B cell (primary cell): ENCODE results near the gene SCUBE1. TPM values are rescaled to one million over a fixed set of nuclear protein-coding genes. Genes with fewer than 3 reads are reported as not detected.

Experiments used
- ATAC-seq: fragments of 200-7000 bp; cut with Tn5 transposase; one replicate; pipeline ENCODE4 v1.10.0; 2021; ENCODE audit warnings: low read depth, mild to moderate bottlenecking, moderate number of reproducible peaks, moderate library complexity
- CTCF ChIA-PET: fragments of 350-600 bp; sonication (Branson Sonifier 250); formaldehyde crosslinking; loops from one replicate; lab custom pipeline; 2021; ENCODE audit warnings: antibody characterized with exemption, inconsistent platforms; lab: Charles Lee
- POLR2A ChIA-PET: fragments of 350-600 bp; sonication (Branson Sonifier 250); formaldehyde crosslinking; loops from one replicate; lab custom pipeline; 2021; ENCODE audit warnings: antibody characterized with exemption; lab: Charles Lee
- DNase-seq: peaks from one replicate; pipeline ENCODE4 v3.0.0; 2013
- H2AFZ ChIP-seq: 2 replicates; pipeline ENCODE4 v1.6.1; 2012; ENCODE audit warnings: mild to moderate bottlenecking, low read depth, low read length; ENCODE audit not compliant: insufficient read depth, poor library complexity, severe bottlenecking
- H3K27ac ChIP-seq, 2 donors: 1 replicate in 1 of 2; 2 replicates in 1 of 2; pipeline ENCODE4 v1.5.1; 2012 to 2013; ENCODE audit warnings: low read length in 2 of 2, mild to moderate bottlenecking in 2 of 2, moderate library complexity in 1 of 2
- H3K27me3 ChIP-seq, 4 experiments: fragments of 200-600 bp in 1 of 4; sonication (generic) in 1 of 4; replicated peaks in 1 of 4; 1 replicate in 2 of 4; 2 replicates in 2 of 4; pipeline versions ENCODE4 v1.6.1 to v1.7.0; 2013 to 2016; ENCODE audit warnings: low read length in 3 of 4, mild to moderate bottlenecking in 2 of 4, mixed read lengths in 1 of 4, moderate library complexity in 1 of 4; ENCODE audit not compliant: insufficient read depth in 4 of 4, control insufficient read depth in 3 of 4; ENCODE audit errors: control extremely low read depth in 1 of 4
- H3K36me3 ChIP-seq, 2 experiments: replicated peaks in 1 of 2; 1 replicate in 1 of 2; 2 replicates in 1 of 2; pipeline versions ENCODE4 v1.6.1 to v1.7.1; 2013; ENCODE audit warnings: low read length in 1 of 2; ENCODE audit not compliant: insufficient read depth in 2 of 2, control insufficient read depth in 1 of 2; ENCODE audit errors: control extremely low read depth in 1 of 2, extremely low read depth in 1 of 2
- H3K4me1 ChIP-seq, 2 donors: fragments of 200-600 bp in 1 of 2; sonication (generic) in 1 of 2; 1 replicate in 1 of 2; 2 replicates in 1 of 2; pipeline versions ENCODE4 v1.5.1 to v1.6.1; 2013 to 2017; ENCODE audit warnings: low read length in 2 of 2; ENCODE audit not compliant: control insufficient read depth in 2 of 2, insufficient read depth in 2 of 2
- H3K4me2 ChIP-seq: replicated peaks from 2 replicates; pipeline ENCODE3; 2012; ENCODE audit warnings: mild to moderate bottlenecking, low read depth, low read length; ENCODE audit not compliant: poor library complexity, severe bottlenecking
- H3K4me3 ChIP-seq, 5 experiments: fragments of 200-600 bp in 1 of 5; sonication (generic) in 1 of 5; 1 replicate in 3 of 5; 2 replicates in 2 of 5; pipeline versions ENCODE4 v1.5.1 to v1.7.0; 2011 to 2016; ENCODE audit warnings: low read length in 4 of 5, mild to moderate bottlenecking in 4 of 5, low read depth in 2 of 5, control low read depth in 1 of 5, moderate library complexity in 1 of 5; ENCODE audit not compliant: insufficient read depth in 1 of 5; ENCODE audit errors: control extremely low read depth in 1 of 5, extremely low read depth in 1 of 5
- H3K79me2 ChIP-seq: fragments of 200-600 bp; sonication (generic); one replicate; pipeline ENCODE4 v1.6.0; 2016; ENCODE audit warnings: low read length; ENCODE audit not compliant: control insufficient read depth, insufficient read depth
- H3K9ac ChIP-seq: fragments of 200-600 bp; sonication (generic); 2 replicates; pipeline ENCODE4 v1.6.1; 2017; ENCODE audit warnings: mild to moderate bottlenecking, low read length, moderate library complexity
- H3K9me3 ChIP-seq, 3 donors: one replicate each; pipeline versions ENCODE4 v1.6.1 to v1.7.1; 2013; ENCODE audit warnings: low read length in 2 of 3; ENCODE audit not compliant: control insufficient read depth in 2 of 3, insufficient read depth in 1 of 3; ENCODE audit errors: control extremely low read depth in 1 of 3
- H4K20me1 ChIP-seq: 2 replicates; pipeline ENCODE4 v1.6.0; 2012; ENCODE audit warnings: mild to moderate bottlenecking, low read length; ENCODE audit not compliant: insufficient read depth, control insufficient read depth, poor library complexity, severe bottlenecking
- H3K27ac Mint-ChIP-seq: one replicate; pipeline ENCODE4 v1.8.0; 2021; ENCODE audit warnings: mixed read lengths
- H3K27me3 Mint-ChIP-seq: one replicate; pipeline ENCODE4 v1.8.0; 2021; ENCODE audit warnings: mixed read lengths
- H3K4me1 Mint-ChIP-seq: one replicate; pipeline ENCODE4 v1.8.0; 2021; ENCODE audit warnings: mixed read lengths
- H3K4me3 Mint-ChIP-seq: one replicate; pipeline ENCODE4 v1.8.0; 2021; ENCODE audit warnings: mixed read lengths
- H3K9me3 Mint-ChIP-seq: one replicate; pipeline ENCODE4 v1.8.0; 2022; ENCODE audit warnings: mixed read lengths; ENCODE audit not compliant: insufficient read depth
- CTCF ChIP-seq: fragments of 200-600 bp; IDR thresholded peaks from one replicate; pipeline ENCODE4 v1.8.0; 2022; ENCODE audit warnings: antibody characterized with exemption, mild to moderate bottlenecking
- EZH2 ChIP-seq: IDR thresholded peaks from 2 replicates; pipeline ENCODE4 v1.6.1; 2012; ENCODE audit warnings: borderline replicate concordance, low read depth, mild to moderate bottlenecking, moderate library complexity, low read length; ENCODE audit not compliant: insufficient read depth, poor library complexity, severe bottlenecking
- WGBS: methylation state at CpG from one replicate; pipeline ENCODE4 v1.1.5; 2013; ENCODE audit warnings: missing lambda C conversion rate; ENCODE audit not compliant: insufficient coverage; 5-methylcytosine and 5-hydroxymethylcytosine counted together
- intact Hi-C: fragments of 100-400 bp; cut with micrococcal nuclease; formaldehyde crosslinking; loops from one replicate; pipeline ENCODE4 v1.10.0; 2022
- polyA plus RNA-seq: library from polyadenylated mRNA; depleted of rRNA; stranded (reverse); fragments of >200 nt; gene quantifications from 2 replicates; pipeline ENCODE4 v1.2.3, GENCODE V29; 2012
- total RNA-seq, 2 donors: library from RNA; stranded (reverse); fragments of 120-200 nt in 1 of 2; gene quantifications; 1 replicate in 1 of 2; 2 replicates in 1 of 2; pipeline versions ENCODE4 v1.2.3 to v1.2.4, GENCODE V29; 2013 to 2022

Gene SCUBE1
- total and polyA plus RNA-seq, 2 donors (not counting 1 experiment from before 2014, with no cell fraction given) = not detected

- Histone ChIP-seq H3K79me2 (no peaks in the 10 kb centered on the region), H3K4me3 (no peak overlapping the region), H4K20me1 (no peaks in the 10 kb centered on the region), H2AFZ (no peak overlapping the region), H3K9me3 (no peaks in the 10 kb centered on the region), H3K9ac (no peak overlapping the region), H3K27ac (no peak overlapping the region), H3K27me3 (peaks cover 0 to 4% (median 2%) of the 10 kb centered on the region in 4 experiments), H3K4me1 (peaks cover 0 to under 1% of the 10 kb centered on the region in 2 donors), H3K4me2 (no peak overlapping the region), H3K36me3 (no peaks in the 10 kb centered on the region)
- no peak for DNase-seq
- no peaks in the 10 kb centered on the region for H3K9me3 Mint-ChIP-seq
- no peak for TF ChIP-seq EZH2
- no peak for TF ChIP-seq CTCF
- CTCF ChIA-PET = no interaction called here
- intact Hi-C loops = no loop called here
- POLR2A ChIA-PET = no interaction called here
- ATAC-seq = no peak
- WGBS = 13% methylated on average over 10 of the region's 10 CpGs
- H3K27me3 Mint-ChIP-seq = peaks cover 41% of the 10 kb centered on the region
- no peak overlapping the region for H3K27ac Mint-ChIP-seq
- H3K4me1 Mint-ChIP-seq = peaks cover 1% of the 10 kb centered on the region
- no peak overlapping the region for H3K4me3 Mint-ChIP-seq
These were observed 85.6 kb downstream of the SCUBE1 start for GRCh38 chr22:43257549-43257948.

- no peak overlapping the region for H2AFZ ChIP-seq
- CTCF ChIA-PET = no interaction called here
- DNase-seq = no peak
These were observed 86.1 kb downstream of the SCUBE1 start for GRCh38 chr22:43256976-43257545.

More at GRCh38 chr22:43256976-43257545, 86.1 kb downstream of the SCUBE1 start:
- H3K9ac ChIP-seq = no peak overlapping the region
- H3K4me3 ChIP-seq = no peak overlapping the region
- H3K4me1 Mint-ChIP-seq = no peaks in the 10 kb centered on the region
- WGBS = 14% methylated on average over 5 of the region's 8 CpGs
- no peak for ATAC-seq
- no peaks in the 10 kb centered on the region for H4K20me1 ChIP-seq
- H3K27me3 ChIP-seq = peaks cover 0 to 4% (median 2%) of the 10 kb centered on the region in 4 experiments
- intact Hi-C loops = no loop called here
- no peaks in the 10 kb centered on the region for H3K4me1 ChIP-seq
- TF ChIP-seq EZH2 = no peak
- no peak for TF ChIP-seq CTCF
- H3K4me3 Mint-ChIP-seq = no peak overlapping the region
- H3K27ac Mint-ChIP-seq = no peak overlapping the region
- no peak overlapping the region for H3K4me2 ChIP-seq
- no peak overlapping the region for H3K27ac ChIP-seq
- POLR2A ChIA-PET = no interaction called here
- H3K9me3 ChIP-seq = no peaks in the 10 kb centered on the region
- H3K9me3 Mint-ChIP-seq = no peaks in the 10 kb centered on the region
- H3K79me2 ChIP-seq = no peaks in the 10 kb centered on the region
- peaks cover 39% of the 10 kb centered on the region for H3K27me3 Mint-ChIP-seq
- no peaks in the 10 kb centered on the region for H3K36me3 ChIP-seq
